Endothelial cell of umbilical vein (primary cell): Measurements from ENCODE around the gene CLK4.

Source experiments
- CTCF ChIP-seq, 2 donors: IDR thresholded peaks; 1 replicate in 1 of 2; 2 replicates in 1 of 2; pipeline ENCODE4 v1.5.1; 2011; ENCODE audit warnings: low read length in 2 of 2, mild to moderate bottlenecking in 2 of 2, moderate library complexity in 2 of 2, control low read depth in 1 of 2, inconsistent platforms in 1 of 2, low read depth in 1 of 2; ENCODE audit not compliant: insufficient read depth in 1 of 2; ENCODE audit errors: extremely low read depth in 1 of 2
- EZH2 ChIP-seq: IDR thresholded peaks from 2 replicates; pipeline ENCODE4 v1.6.1; 2012; ENCODE audit warnings: borderline replicate concordance, low read depth, mild to moderate bottlenecking, moderate library complexity, low read length, inconsistent platforms; ENCODE audit not compliant: severe bottlenecking
- GATA2 ChIP-seq: IDR thresholded peaks from 2 replicates; pipeline ENCODE4 v1.7.0; 2011; ENCODE audit warnings: low read depth, mild to moderate bottlenecking, moderate library complexity, mixed read lengths, low read length; ENCODE audit not compliant: insufficient read length, insufficient read depth
- MAX ChIP-seq: IDR thresholded peaks from 2 replicates; pipeline ENCODE4 v1.6.1; 2011; ENCODE audit not compliant: insufficient read depth, insufficient read length
- POLR2A ChIP-seq: IDR thresholded peaks from 2 replicates; pipeline ENCODE4 v1.6.1; 2012; ENCODE audit warnings: low read depth, mild to moderate bottlenecking, control low read depth, low read length

- TF ChIP-seq CTCF (IDR thresholded peaks at IDR 0.05; ENCODE audit: extremely low read depth in 1 of 2, insufficient read depth in 1 of 2, low read depth in 1 of 2, low read length in 2 of 2), result no peak
- no peak for TF ChIP-seq POLR2A
- no peak for TF ChIP-seq GATA2
- no peak for TF ChIP-seq EZH2
- no peak for TF ChIP-seq MAX
Observed at GRCh38 chr5:178555005-178555404, 71.8 kb downstream of the CLK4 start.
